ENCODE data around the gene LYPD1. TPM values are rescaled to one million over a fixed set of nuclear protein-coding genes. Genes with fewer than 3 reads are reported as not detected.

LYPD1 gene, protein sequence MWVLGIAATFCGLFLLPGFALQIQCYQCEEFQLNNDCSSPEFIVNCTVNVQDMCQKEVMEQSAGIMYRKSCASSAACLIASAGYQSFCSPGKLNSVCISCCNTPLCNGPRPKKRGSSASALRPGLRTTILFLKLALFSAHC
- total RNA-seq: 158 and 161 TPM in 2 replicates

DNA sequence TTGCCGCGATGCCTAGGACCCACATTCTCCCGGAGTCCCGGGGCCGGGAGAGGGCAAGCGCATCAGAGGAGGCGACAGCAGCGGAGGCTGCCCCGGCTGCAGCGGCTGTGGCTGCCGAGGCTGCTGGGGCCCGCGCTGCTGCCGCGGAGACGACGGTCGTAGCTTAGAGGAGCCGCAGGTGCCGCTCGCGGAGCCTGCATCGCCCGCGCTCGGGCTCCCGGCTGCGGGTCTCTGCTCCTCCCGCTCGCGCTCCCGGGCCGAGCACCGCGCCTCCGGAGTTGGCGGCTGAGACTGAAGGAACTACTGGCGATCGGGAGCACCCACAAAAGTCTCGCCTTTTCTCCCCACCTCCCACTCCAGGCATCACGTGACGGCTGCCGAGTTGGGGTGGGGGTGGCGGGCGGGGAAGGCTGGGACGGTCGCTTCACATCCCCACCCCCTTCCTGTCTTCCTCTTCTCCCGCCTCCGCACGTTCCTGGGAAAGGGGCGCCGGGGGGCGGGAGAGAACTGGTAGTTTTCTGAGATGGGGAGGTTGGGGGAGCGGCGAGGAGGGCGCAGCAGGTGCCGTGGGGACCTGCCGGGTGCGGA is at the start of gene LYPD1:
TSS of gene LYPD1 (minus strand) at position 298 of the 588 bp plus-strand sequence. CDS start at position 25, 273 bp downstream.

